ENCODE results near the gene ASTN2. TPM values are rescaled to one million over a fixed set of nuclear protein-coding genes. Genes with fewer than 3 reads are reported as not detected.

The ASTN2 gene
- total and polyA plus RNA-seq, 12 donors: 1.9 to 11.1 (median 4.0) TPM

GRCh38 chr9:116604251-116604650 lies 810.6 kb downstream of the ASTN2 start:
- intact Hi-C loops (cut with DNase I): loop anchor here in 1 of 10 donors (10.0 kb wide), 1 partner anchor 59 kb away; no protein-coding TSS in a partner anchor
- no peak for DNase-seq
- H3K36me3 ChIP-seq: no peaks in the 10 kb centered on the region
- no peaks in the 10 kb centered on the region for H3K27me3 ChIP-seq
- H3K4me1 ChIP-seq: peaks cover 0 to 7% (median 0%) of the 10 kb centered on the region in 9 donors
- TF ChIP-seq CTCF (IDR thresholded peaks at IDR 0.05): no peak
- peak overlapping the region in 1 of 10 donors; percentile 68 for H3K27ac ChIP-seq
- H3K9me3 ChIP-seq: no peaks in the 10 kb centered on the region
- no peak for ATAC-seq
- WGBS, 2 donors: 84 to 88% methylated on average over 2 of the region's 2 CpGs
- H3K4me3 ChIP-seq: no peak overlapping the region

GRCh38 chr9:116599342-116599884 lies 815.4 kb downstream of the ASTN2 start:
- TF ChIP-seq CTCF (IDR thresholded peaks at IDR 0.05): no peak
- Histone ChIP-seq H3K4me3 (no peak overlapping the region), H3K27me3 (no peaks in the 10 kb centered on the region), H3K9me3 (no peaks in the 10 kb centered on the region), H3K27ac (no peak overlapping the region), H3K4me1 (peaks cover 0 to 3% (median 0%) of the 10 kb centered on the region in 9 donors), H3K36me3 (no peaks in the 10 kb centered on the region)
- DNase-seq (no peak), ATAC-seq (no peak)
- 83 to 88% methylated on average over 2 of the region's 2 CpGs for WGBS, 2 donors
- intact Hi-C loops (cut with DNase I): no loop called here

- DNase-seq (no peak), ATAC-seq (no peak)
- peaks cover 0 to 3% (median 0%) of the 10 kb centered on the region in 9 donors for H3K4me1 ChIP-seq
- no peak for TF ChIP-seq CTCF (IDR thresholded peaks at IDR 0.05)
- WGBS, 2 donors: 82 to 83% methylated on average over 2 of the region's 2 CpGs
- no peaks in the 10 kb centered on the region for H3K9me3 ChIP-seq
- H3K4me3 ChIP-seq: no peak overlapping the region
- H3K27ac ChIP-seq: no peak overlapping the region
- no peaks in the 10 kb centered on the region for H3K27me3 ChIP-seq
- H3K36me3 ChIP-seq: no peaks in the 10 kb centered on the region
- intact Hi-C loops (cut with DNase I): no loop called here
Measured at GRCh38 chr9:116596646-116597045, 818.2 kb downstream of the ASTN2 start.

GRCh38 chr9:116594547-116594946 lies 820.3 kb downstream of the ASTN2 start:
- WGBS, 2 donors: 67 to 77% methylated on average over 2 of the region's 2 CpGs
- intact Hi-C loops (cut with DNase I): no loop called here
- H3K27ac ChIP-seq: peak overlapping the region in 1 of 10 donors; percentile 38
- DNase-seq: no peak
- no peaks in the 10 kb centered on the region for H3K36me3 ChIP-seq
- no peak for TF ChIP-seq CTCF (IDR thresholded peaks at IDR 0.05)
- ATAC-seq: peak in 6 of 8 donors; percentile 41 to 88 (median 54)
- H3K4me1 ChIP-seq: peaks cover 0 to 3% (median 0%) of the 10 kb centered on the region in 9 donors
- peaks cover 0 to 5% (median 1%) of the 10 kb centered on the region in 11 donors for H3K9me3 ChIP-seq
- no peak overlapping the region for H3K4me3 ChIP-seq
- no peaks in the 10 kb centered on the region for H3K27me3 ChIP-seq
